ENCODE measurements around the gene ADAR. TPM values are rescaled to one million over a fixed set of nuclear protein-coding genes. Genes with fewer than 3 reads are reported as not detected.
A peak's percentile ranks its signal among the peaks of the same experiment; 100 is the strongest.

Gene ADAR
- total and polyA plus RNA-seq, 5 donors from 2014 or later: 94.6 to 264 (median 110) TPM

DNA sequence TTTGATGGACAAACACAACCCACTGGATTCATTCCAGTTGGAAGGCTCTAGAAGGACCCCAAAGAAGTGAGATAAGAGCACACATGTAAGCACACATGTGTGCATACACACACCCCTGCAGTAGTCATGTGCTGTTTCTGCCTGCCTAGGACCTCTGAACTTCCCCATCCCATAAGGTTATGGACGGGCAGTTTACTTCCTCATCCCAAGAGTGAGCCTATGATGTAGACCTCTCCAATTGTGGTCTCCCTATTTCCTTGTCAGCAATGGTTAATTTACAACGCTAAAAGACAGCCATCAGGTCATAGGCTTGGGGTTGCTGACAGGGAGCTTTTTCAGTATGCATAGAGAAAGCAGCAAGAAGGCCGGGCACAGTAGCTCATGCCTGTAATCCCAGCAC is 15.4 kb upstream of the ADAR start:
- peak overlapping the region in 2 of 3 donors; percentile 12 to 55 for H3K27ac Mint-ChIP-seq
- peaks cover 0 to 3% (median 0%) of the 10 kb centered on the region in 7 donors for H3K9me3 Mint-ChIP-seq
- Histone ChIP-seq H3K4me1 (ENCODE audit: control insufficient read depth, insufficient read depth, low read length, poor library complexity, severe bottlenecking) (peaks cover 23% of the 10 kb centered on the region), H3K27me3 (ENCODE audit: control insufficient read depth, insufficient read depth, low read length) (no peaks in the 10 kb centered on the region), H3K9me3 (ENCODE audit: control insufficient read depth in 2 of 2, low read length in 2 of 2) (no peaks in the 10 kb centered on the region), H3K4me3 (ENCODE audit: low read depth, low read length) (no peak overlapping the region), H3K27ac (ENCODE audit: insufficient read depth, low read length, poor library complexity, severe bottlenecking) (no peak overlapping the region), H3K36me3 (ENCODE audit: control insufficient read depth, insufficient read depth, low read length) (peaks cover 24% of the 10 kb centered on the region)
- peaks cover 5% of the 10 kb centered on the region for H3K27me3 Mint-ChIP-seq
- DNase-seq: no peak
- peaks cover 26 to 73% (median 35%) of the 10 kb centered on the region in 4 donors for H3K4me1 Mint-ChIP-seq
- no peak for ATAC-seq (ENCODE audit: low read depth in 2 of 2)
- H3K4me3 Mint-ChIP-seq: peak overlapping the region in 2 of 4 donors; percentile 59 to 88
- peaks cover 18% of the 10 kb centered on the region for H3K36me3 Mint-ChIP-seq

DNA sequence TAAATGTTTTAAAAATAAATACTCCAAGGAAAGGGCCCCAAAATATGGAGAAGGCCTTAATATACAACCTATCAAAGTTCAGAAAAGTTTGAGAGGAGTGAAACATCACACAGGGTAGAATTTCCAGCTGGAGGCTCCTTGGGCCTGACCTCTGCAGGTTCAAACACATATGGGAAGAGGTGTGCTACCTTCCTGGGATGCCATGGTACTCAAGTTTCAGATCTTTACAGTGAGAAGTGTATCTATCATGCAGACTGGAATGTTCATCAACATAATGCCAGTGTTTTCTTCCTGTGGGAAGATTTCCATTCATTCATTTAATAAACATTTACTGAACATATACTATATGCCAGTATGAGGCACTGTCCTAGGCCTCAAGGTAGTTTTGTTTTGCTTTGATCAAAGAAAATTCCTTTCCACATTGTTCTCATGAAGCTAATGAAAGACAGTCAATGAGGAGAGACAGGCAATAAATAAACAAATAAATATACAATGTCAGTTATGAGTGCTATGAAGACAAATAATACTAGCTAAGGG is 14.6 kb upstream of the ADAR start:
- peak overlapping the region in 1 of 3 donors; percentile 12 for H3K27ac Mint-ChIP-seq
- H3K27ac ChIP-seq (ENCODE audit: insufficient read depth, low read length, poor library complexity, severe bottlenecking): no peak overlapping the region

DNA sequence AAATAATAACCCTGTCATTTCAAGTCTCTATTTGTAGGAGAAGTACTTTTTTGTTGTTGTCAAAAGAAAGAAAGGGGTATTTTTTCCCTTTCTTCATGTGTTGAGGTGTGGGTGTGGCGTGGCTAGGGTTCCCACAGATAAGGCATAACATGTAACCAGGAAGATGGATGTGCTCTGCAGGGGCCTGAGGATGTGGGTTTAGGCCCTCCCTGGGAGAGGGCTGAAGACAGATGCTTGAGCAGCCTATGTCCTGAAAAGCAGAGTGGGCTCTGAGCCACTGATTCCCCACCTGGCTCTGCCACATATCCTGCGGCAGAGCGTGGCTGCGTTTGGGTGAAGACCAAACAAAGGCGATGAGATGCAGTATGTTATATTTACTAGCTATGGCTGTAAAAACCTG is 13.9 kb upstream of the ADAR start:
- ATAC-seq (ENCODE audit: low read depth in 2 of 2) (no peak), DNase-seq (peak in 1 of 3 donors; percentile 16)
- no peaks in the 10 kb centered on the region for H3K27me3 ChIP-seq (ENCODE audit: control insufficient read depth, insufficient read depth, low read length)
- H3K27ac ChIP-seq (ENCODE audit: insufficient read depth, low read length, poor library complexity, severe bottlenecking): no peak overlapping the region
- peaks cover 11% of the 10 kb centered on the region for H3K4me1 ChIP-seq (ENCODE audit: control insufficient read depth, insufficient read depth, low read length, poor library complexity, severe bottlenecking)
- no peak overlapping the region for H3K4me3 ChIP-seq (ENCODE audit: low read depth, low read length)
- H3K4me1 Mint-ChIP-seq: peaks cover 19 to 73% (median 33%) of the 10 kb centered on the region in 4 donors
- peak overlapping the region in 2 of 3 donors; percentile 44 to 48 for H3K27ac Mint-ChIP-seq
- H3K27me3 Mint-ChIP-seq: no peaks in the 10 kb centered on the region
- peaks cover 18% of the 10 kb centered on the region for H3K36me3 Mint-ChIP-seq
- no peaks in the 10 kb centered on the region for H3K9me3 Mint-ChIP-seq
- peaks cover 24% of the 10 kb centered on the region for H3K36me3 ChIP-seq (ENCODE audit: control insufficient read depth, insufficient read depth, low read length)
- peak overlapping the region in 2 of 4 donors; percentile 24 to 58 for H3K4me3 Mint-ChIP-seq
- no peaks in the 10 kb centered on the region for H3K9me3 ChIP-seq (ENCODE audit: control insufficient read depth in 2 of 2, low read length in 2 of 2)

More for the DNA sequence above, 14.6 kb upstream of the ADAR start:
- peaks cover 22 to 71% (median 36%) of the 10 kb centered on the region in 4 donors for H3K4me1 Mint-ChIP-seq
- H3K9me3 Mint-ChIP-seq: no peaks in the 10 kb centered on the region
- no peaks in the 10 kb centered on the region for H3K9me3 ChIP-seq (ENCODE audit: control insufficient read depth in 2 of 2, low read length in 2 of 2)
- ATAC-seq (ENCODE audit: low read depth in 2 of 2): no peak
- H3K4me1 ChIP-seq (ENCODE audit: control insufficient read depth, insufficient read depth, low read length, poor library complexity, severe bottlenecking): peaks cover 18% of the 10 kb centered on the region
- peaks cover 20% of the 10 kb centered on the region for H3K36me3 Mint-ChIP-seq
- no peaks in the 10 kb centered on the region for H3K27me3 ChIP-seq (ENCODE audit: control insufficient read depth, insufficient read depth, low read length)
- H3K4me3 Mint-ChIP-seq: peak overlapping the region in 1 of 4 donors; percentile 61
- H3K4me3 ChIP-seq (ENCODE audit: low read depth, low read length): no peak overlapping the region
- no peaks in the 10 kb centered on the region for H3K27me3 Mint-ChIP-seq
- peaks cover 24% of the 10 kb centered on the region for H3K36me3 ChIP-seq (ENCODE audit: control insufficient read depth, insufficient read depth, low read length)
- no peak for DNase-seq

DNA sequence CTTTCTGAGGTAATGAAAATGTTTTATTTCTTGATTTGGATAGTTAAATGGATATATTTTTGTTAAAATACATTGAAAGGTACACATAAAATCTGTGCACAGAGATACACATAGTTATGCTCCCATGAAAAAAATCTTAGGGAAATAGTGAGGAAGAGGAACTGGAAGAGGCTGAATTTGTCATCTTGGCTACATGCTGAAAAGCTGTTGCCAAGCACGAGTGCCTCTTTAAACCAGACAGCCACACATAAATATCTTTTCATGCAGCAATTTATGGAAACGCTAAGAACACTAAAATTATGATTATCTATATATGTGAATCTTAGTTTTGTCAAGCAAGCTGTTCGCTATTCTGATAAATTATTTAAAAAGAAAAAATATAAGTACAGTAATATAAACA is 12.8 kb upstream of the ADAR start:
- DNase-seq (no peak), ATAC-seq (ENCODE audit: low read depth in 2 of 2) (no peak)
- H3K9me3 Mint-ChIP-seq: no peaks in the 10 kb centered on the region
- H3K4me1 ChIP-seq (ENCODE audit: control insufficient read depth, insufficient read depth, low read length, poor library complexity, severe bottlenecking): peaks cover 4% of the 10 kb centered on the region
- H3K27me3 Mint-ChIP-seq: no peaks in the 10 kb centered on the region
- no peaks in the 10 kb centered on the region for H3K27me3 ChIP-seq (ENCODE audit: control insufficient read depth, insufficient read depth, low read length)
- no peak overlapping the region for H3K4me3 ChIP-seq (ENCODE audit: low read depth, low read length)
- H3K36me3 ChIP-seq (ENCODE audit: control insufficient read depth, insufficient read depth, low read length): peaks cover 24% of the 10 kb centered on the region
- peak overlapping the region in 1 of 4 donors; percentile 19 for H3K4me3 Mint-ChIP-seq
- no peaks in the 10 kb centered on the region for H3K9me3 ChIP-seq (ENCODE audit: control insufficient read depth in 2 of 2, low read length in 2 of 2)
- no peak overlapping the region for H3K27ac ChIP-seq (ENCODE audit: insufficient read depth, low read length, poor library complexity, severe bottlenecking)
- H3K36me3 Mint-ChIP-seq: peaks cover 16% of the 10 kb centered on the region
- H3K4me1 Mint-ChIP-seq: peaks cover 14 to 75% (median 30%) of the 10 kb centered on the region in 4 donors
- H3K27ac Mint-ChIP-seq: no peak overlapping the region

DNA sequence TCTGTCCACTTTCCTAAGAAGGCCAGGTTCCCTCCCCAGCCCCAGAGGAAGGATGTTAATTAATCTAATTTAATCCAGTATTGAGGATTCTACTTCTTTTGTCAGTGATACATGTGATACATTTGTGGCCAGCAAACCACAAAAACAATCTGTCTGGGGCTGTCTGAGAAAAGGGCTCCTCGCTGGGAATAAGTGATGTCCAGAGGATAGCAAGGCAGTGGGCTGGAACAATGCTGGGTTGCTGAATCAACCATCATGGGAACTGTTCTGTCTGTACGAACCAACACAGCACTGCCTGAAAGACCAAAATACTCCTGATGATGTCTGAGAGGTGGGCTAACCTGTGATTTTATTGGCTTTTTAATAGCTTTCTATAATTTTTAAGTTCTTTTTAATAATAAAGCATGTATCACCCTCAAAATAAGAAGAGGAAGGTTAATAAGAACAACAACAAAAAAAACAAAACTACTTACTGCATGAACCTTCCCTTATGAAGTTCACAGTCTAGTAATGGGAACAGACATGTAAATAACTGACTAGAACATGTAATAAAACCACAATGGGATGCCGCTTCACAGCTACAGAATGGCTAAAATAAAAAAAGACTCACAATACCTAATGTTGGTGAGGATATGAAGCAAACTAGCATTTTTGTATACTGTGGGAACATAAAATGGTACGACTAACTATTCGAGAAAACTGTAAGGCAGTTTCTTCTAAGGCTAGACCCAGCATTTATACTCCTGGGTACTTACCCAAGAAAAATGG is 11.4 kb upstream of the ADAR start:
- Histone ChIP-seq H3K4me1 (ENCODE audit: control insufficient read depth, insufficient read depth, low read length, poor library complexity, severe bottlenecking) (peaks cover 15% of the 10 kb centered on the region), H3K36me3 (ENCODE audit: control insufficient read depth, insufficient read depth, low read length) (peaks cover 20% of the 10 kb centered on the region), H3K4me3 (ENCODE audit: low read depth, low read length) (no peak overlapping the region), H3K9me3 (ENCODE audit: control insufficient read depth in 2 of 2, low read length in 2 of 2) (no peaks in the 10 kb centered on the region), H3K27me3 (ENCODE audit: control insufficient read depth, insufficient read depth, low read length) (no peaks in the 10 kb centered on the region), H3K27ac (ENCODE audit: insufficient read depth, low read length, poor library complexity, severe bottlenecking) (no peak overlapping the region)
- Mint-ChIP-seq H3K27me3 (no peaks in the 10 kb centered on the region), H3K9me3 (no peaks in the 10 kb centered on the region), H3K27ac (no peak overlapping the region), H3K4me1 (peaks cover 14 to 75% (median 28%) of the 10 kb centered on the region in 4 donors), H3K36me3 (peaks cover 16% of the 10 kb centered on the region), H3K4me3 (peak overlapping the region in 1 of 4 donors; percentile 41)
- DNase-seq (no peak), ATAC-seq (ENCODE audit: low read depth in 2 of 2) (no peak)

DNA sequence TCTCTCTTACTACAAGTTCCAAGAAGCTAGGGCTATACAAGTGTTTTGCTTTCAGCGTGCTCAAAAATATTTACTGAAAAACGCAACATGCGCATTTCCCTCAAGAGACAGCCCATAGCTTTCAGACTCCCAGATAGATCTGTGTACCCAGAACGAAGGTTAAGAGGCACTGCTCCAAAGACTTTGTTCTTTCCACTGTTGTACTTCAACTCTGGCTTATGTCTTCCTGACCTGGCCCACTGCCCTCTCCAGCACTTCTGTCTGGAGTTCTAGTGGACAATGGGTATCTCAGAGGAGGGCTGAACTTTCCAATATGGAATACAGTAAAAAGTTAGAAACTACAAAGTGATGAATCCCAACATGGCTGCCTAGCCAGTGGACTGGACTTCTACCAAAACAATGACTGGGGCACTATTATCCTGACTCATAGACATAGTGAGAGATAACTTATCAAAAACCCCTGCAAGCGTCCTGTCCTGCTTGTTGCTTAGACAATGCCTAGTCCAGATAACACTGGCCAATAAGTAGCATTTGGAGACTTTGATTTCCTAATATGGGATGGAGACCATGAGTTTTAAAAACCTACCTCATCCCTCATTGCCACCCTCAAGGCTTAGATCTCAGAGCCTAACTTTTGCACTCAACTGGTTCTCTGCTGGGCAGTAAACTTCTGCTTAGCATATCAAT is 8.8 kb upstream of the ADAR start:
- Mint-ChIP-seq H3K9me3 (no peaks in the 10 kb centered on the region), H3K4me1 (peaks cover 5 to 54% (median 23%) of the 10 kb centered on the region in 4 donors), H3K27me3 (no peaks in the 10 kb centered on the region), H3K27ac (peak overlapping the region in 1 of 3 donors; percentile 67), H3K4me3 (no peak overlapping the region), H3K36me3 (peaks cover 3% of the 10 kb centered on the region)
- Histone ChIP-seq H3K4me1 (ENCODE audit: control insufficient read depth, insufficient read depth, low read length, poor library complexity, severe bottlenecking) (peaks cover 14% of the 10 kb centered on the region), H3K27ac (ENCODE audit: insufficient read depth, low read length, poor library complexity, severe bottlenecking) (no peak overlapping the region), H3K36me3 (ENCODE audit: control insufficient read depth, insufficient read depth, low read length) (peaks cover 9% of the 10 kb centered on the region), H3K4me3 (ENCODE audit: low read depth, low read length) (no peak overlapping the region), H3K27me3 (ENCODE audit: control insufficient read depth, insufficient read depth, low read length) (no peaks in the 10 kb centered on the region), H3K9me3 (ENCODE audit: control insufficient read depth in 2 of 2, low read length in 2 of 2) (no peaks in the 10 kb centered on the region)
- ATAC-seq (ENCODE audit: low read depth in 2 of 2) (no peak), DNase-seq (no peak)

DNA sequence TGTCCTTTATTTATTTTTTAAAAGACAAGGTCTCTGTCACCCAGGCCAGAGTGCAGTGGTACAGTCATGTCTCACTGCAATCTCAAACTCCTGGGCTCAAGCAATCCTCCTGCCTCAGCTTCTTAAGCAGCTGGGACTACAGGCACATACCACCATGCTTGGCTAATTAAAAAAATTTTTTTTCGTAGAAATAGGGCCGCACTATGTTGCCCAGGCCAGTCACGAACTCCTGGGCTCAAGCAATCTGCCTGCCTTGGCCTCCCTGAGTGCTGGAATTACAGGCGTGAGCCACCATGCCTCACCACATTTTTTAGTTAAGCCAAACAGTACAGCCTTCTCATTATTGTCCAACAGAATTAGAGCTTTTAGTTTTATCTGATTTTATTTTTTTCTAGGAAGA is 7.4 kb upstream of the ADAR start:
- Histone ChIP-seq H3K9me3 (ENCODE audit: control insufficient read depth in 2 of 2, low read length in 2 of 2) (no peaks in the 10 kb centered on the region), H3K4me3 (ENCODE audit: low read depth, low read length) (no peak overlapping the region), H3K27me3 (ENCODE audit: control insufficient read depth, insufficient read depth, low read length) (no peaks in the 10 kb centered on the region), H3K4me1 (ENCODE audit: control insufficient read depth, insufficient read depth, low read length, poor library complexity, severe bottlenecking) (peaks cover 11% of the 10 kb centered on the region), H3K27ac (ENCODE audit: insufficient read depth, low read length, poor library complexity, severe bottlenecking) (no peak overlapping the region), H3K36me3 (ENCODE audit: control insufficient read depth, insufficient read depth, low read length) (peaks cover 7% of the 10 kb centered on the region)
- Mint-ChIP-seq H3K4me1 (peaks cover 9 to 59% (median 31%) of the 10 kb centered on the region in 4 donors), H3K9me3 (no peaks in the 10 kb centered on the region), H3K36me3 (peaks cover 3% of the 10 kb centered on the region), H3K4me3 (no peak overlapping the region), H3K27me3 (no peaks in the 10 kb centered on the region), H3K27ac (peak overlapping the region in 1 of 3 donors; percentile 78)
- ATAC-seq (ENCODE audit: low read depth in 2 of 2) (no peak), DNase-seq (no peak)

Data from CD4-positive, CD25-positive, alpha-beta regulatory T cell (primary cell).